Peyer's patch (tissue), 4 donors: ENCODE data around the gene MPG.

ENCODE experiments used
- POLR2A ChIP-seq, 2 donors: fragments of 450-650 bp; IDR thresholded peaks; one replicate each; pipeline ENCODE4 v1.5.1; 2017; ENCODE audit warnings: antibody characterized with exemption in 2 of 2, mild to moderate bottlenecking in 2 of 2, moderate library complexity in 2 of 2
- TF ChIP-seq, protein P1 (sequence below), 6 experiments: fragments of 450-650 bp in 4 of 6; fragments of 200-600 bp in 2 of 6; sonication (generic) in 1 of 6; IDR thresholded peaks; one replicate each; pipeline ENCODE4 v1.5.1; 2017 to 2019; ENCODE audit warnings: antibody characterized with exemption in 6 of 6, mild to moderate bottlenecking in 3 of 6, moderate library complexity in 1 of 6

GRCh38 chr16:104928-105327, 26.9 kb downstream of the MPG start:
- TF ChIP-seq, protein P1, sequence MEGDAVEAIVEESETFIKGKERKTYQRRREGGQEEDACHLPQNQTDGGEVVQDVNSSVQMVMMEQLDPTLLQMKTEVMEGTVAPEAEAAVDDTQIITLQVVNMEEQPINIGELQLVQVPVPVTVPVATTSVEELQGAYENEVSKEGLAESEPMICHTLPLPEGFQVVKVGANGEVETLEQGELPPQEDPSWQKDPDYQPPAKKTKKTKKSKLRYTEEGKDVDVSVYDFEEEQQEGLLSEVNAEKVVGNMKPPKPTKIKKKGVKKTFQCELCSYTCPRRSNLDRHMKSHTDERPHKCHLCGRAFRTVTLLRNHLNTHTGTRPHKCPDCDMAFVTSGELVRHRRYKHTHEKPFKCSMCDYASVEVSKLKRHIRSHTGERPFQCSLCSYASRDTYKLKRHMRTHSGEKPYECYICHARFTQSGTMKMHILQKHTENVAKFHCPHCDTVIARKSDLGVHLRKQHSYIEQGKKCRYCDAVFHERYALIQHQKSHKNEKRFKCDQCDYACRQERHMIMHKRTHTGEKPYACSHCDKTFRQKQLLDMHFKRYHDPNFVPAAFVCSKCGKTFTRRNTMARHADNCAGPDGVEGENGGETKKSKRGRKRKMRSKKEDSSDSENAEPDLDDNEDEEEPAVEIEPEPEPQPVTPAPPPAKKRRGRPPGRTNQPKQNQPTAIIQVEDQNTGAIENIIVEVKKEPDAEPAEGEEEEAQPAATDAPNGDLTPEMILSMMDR (IDR thresholded peaks at IDR 0.05) = no peak
- no peak for TF ChIP-seq POLR2A (IDR thresholded peaks at IDR 0.05)
